KMS-11 (cell line): ENCODE results near the gene UNC79.

Experiments
- H2AFZ ChIP-seq: fragments of 200-600 bp; sonication (generic); 2 replicates; pipeline ENCODE4 v1.6.1; 2016; ENCODE audit warnings: antibody characterized with exemption, mixed run types, low read depth
- H3K27ac ChIP-seq: fragments of 200-600 bp; sonication (generic); 2 replicates; pipeline ENCODE4 v1.6.1; 2016; ENCODE audit warnings: mild to moderate bottlenecking, mixed run types
- H3K27me3 ChIP-seq: fragments of 200-600 bp; sonication (generic); 2 replicates; pipeline ENCODE4 v1.6.1; 2017; ENCODE audit warnings: mild to moderate bottlenecking, low read depth, mixed run types, moderate library complexity; ENCODE audit not compliant: insufficient read depth
- H3K36me3 ChIP-seq: fragments of 200-600 bp; sonication (generic); 2 replicates; pipeline ENCODE4 v1.6.1; 2017; ENCODE audit warnings: mild to moderate bottlenecking, mixed run types; ENCODE audit not compliant: insufficient read depth
- H3K4me1 ChIP-seq: fragments of 200-600 bp; sonication (generic); 2 replicates; pipeline ENCODE4 v1.6.1; 2016; ENCODE audit warnings: mild to moderate bottlenecking, low read depth, mixed run types; ENCODE audit not compliant: poor library complexity, severe bottlenecking
- H3K4me2 ChIP-seq: fragments of 200-600 bp; sonication (generic); 2 replicates; pipeline ENCODE4 v1.7.0; 2016; ENCODE audit warnings: mild to moderate bottlenecking, mixed run types
- H3K4me3 ChIP-seq: fragments of 200-600 bp; sonication (generic); IDR thresholded peaks from 2 replicates; pipeline ENCODE4 v1.6.1; 2017; ENCODE audit warnings: low read depth, low read length, mixed read lengths; ENCODE audit not compliant: insufficient read depth
- H3K79me2 ChIP-seq: fragments of 200-600 bp; sonication (generic); 2 replicates; pipeline ENCODE4 v1.6.1; 2016; ENCODE audit warnings: low read depth, mixed run types; ENCODE audit not compliant: insufficient read depth
- H3K9ac ChIP-seq: fragments of 200-600 bp; sonication (generic); 2 replicates; pipeline ENCODE4 v1.6.1; 2016; ENCODE audit warnings: mild to moderate bottlenecking, mixed run types
- H4K20me1 ChIP-seq: fragments of 200-600 bp; sonication (generic); 2 replicates; pipeline ENCODE4 v1.6.1; 2016; ENCODE audit warnings: mild to moderate bottlenecking, mixed run types; ENCODE audit not compliant: insufficient read depth
- CTCF ChIP-seq: fragments of 200-600 bp; sonication (generic); conservative IDR thresholded peaks from 2 replicates; pipeline ENCODE4 v1.6.1; 2017; ENCODE audit warnings: low read depth, mild to moderate bottlenecking, antibody characterized with exemption, low read length, moderate library complexity, mixed read lengths

UNC79 gene

GRCh38 chr14:93571275-93571674 lies 140.5 kb downstream of the UNC79 start:
- Histone ChIP-seq H3K27me3 (no peaks in the 10 kb centered on the region), H2AFZ (no peak overlapping the region), H3K79me2 (no peaks in the 10 kb centered on the region), H4K20me1 (no peaks in the 10 kb centered on the region), H3K36me3 (no peaks in the 10 kb centered on the region), H3K27ac (no peak overlapping the region), H3K4me2 (no peak overlapping the region), H3K4me3 (no peak overlapping the region), H3K9ac (no peak overlapping the region), H3K4me1 (no peaks in the 10 kb centered on the region)
- TF ChIP-seq CTCF: no peak

GRCh38 chr14:93579178-93579577 lies 148.4 kb downstream of the UNC79 start:
- Histone ChIP-seq H3K9ac (no peak overlapping the region), H3K27me3 (no peaks in the 10 kb centered on the region), H2AFZ (no peak overlapping the region), H4K20me1 (no peaks in the 10 kb centered on the region), H3K36me3 (no peaks in the 10 kb centered on the region), H3K4me2 (no peak overlapping the region), H3K4me1 (no peaks in the 10 kb centered on the region), H3K27ac (no peak overlapping the region), H3K79me2 (no peaks in the 10 kb centered on the region), H3K4me3 (no peak overlapping the region)
- no peak for TF ChIP-seq CTCF

GRCh38 chr14:93582516-93582915 lies 151.8 kb downstream of the UNC79 start:
- H3K9ac ChIP-seq: no peak overlapping the region
- no peak overlapping the region for H3K4me2 ChIP-seq
- no peak overlapping the region for H2AFZ ChIP-seq
- no peak for TF ChIP-seq CTCF
- no peak overlapping the region for H3K27ac ChIP-seq
- H3K36me3 ChIP-seq: no peaks in the 10 kb centered on the region
- H3K4me1 ChIP-seq: no peaks in the 10 kb centered on the region
- H3K79me2 ChIP-seq: no peaks in the 10 kb centered on the region
- H3K4me3 ChIP-seq: no peak overlapping the region
- H4K20me1 ChIP-seq: no peaks in the 10 kb centered on the region
- H3K27me3 ChIP-seq: no peaks in the 10 kb centered on the region

GRCh38 chr14:93587330-93587729 lies 156.6 kb downstream of the UNC79 start:
- Histone ChIP-seq H3K4me2 (no peak overlapping the region), H3K27ac (no peak overlapping the region), H3K27me3 (no peaks in the 10 kb centered on the region), H4K20me1 (no peaks in the 10 kb centered on the region), H2AFZ (no peak overlapping the region), H3K4me3 (no peak overlapping the region), H3K9ac (no peak overlapping the region), H3K79me2 (no peaks in the 10 kb centered on the region), H3K4me1 (no peaks in the 10 kb centered on the region), H3K36me3 (no peaks in the 10 kb centered on the region)
- TF ChIP-seq CTCF: no peak

- Histone ChIP-seq H3K79me2 (no peaks in the 10 kb centered on the region), H3K4me2 (no peak overlapping the region), H3K9ac (no peak overlapping the region), H2AFZ (no peak overlapping the region), H3K4me1 (no peaks in the 10 kb centered on the region), H3K36me3 (no peaks in the 10 kb centered on the region), H4K20me1 (no peaks in the 10 kb centered on the region), H3K4me3 (no peak overlapping the region), H3K27ac (no peak overlapping the region), H3K27me3 (no peaks in the 10 kb centered on the region)
- no peak for TF ChIP-seq CTCF
These were observed 160.8 kb downstream of the UNC79 start for GRCh38 chr14:93591506-93591905.
